Smooth muscle cell (in vitro differentiated cells): ENCODE results near the gene SLC9A5. TPM values are rescaled to one million over a fixed set of nuclear protein-coding genes. Genes with fewer than 3 reads are reported as not detected.

ENCODE experiments used
- DNase-seq: peaks from one replicate; lab custom pipeline; 2025; ENCODE audit not compliant: unreplicated experiment; lab: John Stamatoyannopoulos, UW
- H2AFZ ChIP-seq: fragments of 200-600 bp; sonication (generic); 2 replicates; pipeline ENCODE4 v1.6.0; 2016; ENCODE audit warnings: antibody characterized with exemption, low read depth, mild to moderate bottlenecking
- H3F3A ChIP-seq: fragments of 200-600 bp; sonication (generic); 2 replicates; pipeline ENCODE4 v1.6.0; 2017; ENCODE audit warnings: antibody characterized with exemption, low read depth
- H3K27ac ChIP-seq: fragments of 200-600 bp; sonication (generic); 2 replicates; pipeline ENCODE4 v1.5.1; 2016; ENCODE audit warnings: low read depth, mild to moderate bottlenecking
- H3K27me3 ChIP-seq: fragments of 200-600 bp; sonication (generic); 2 replicates; pipeline ENCODE4 v1.6.1; 2016; ENCODE audit warnings: low read depth, mild to moderate bottlenecking
- H3K36me3 ChIP-seq: fragments of 200-600 bp; sonication (generic); 2 replicates; pipeline ENCODE4 v1.5.1; 2016; ENCODE audit warnings: low read depth
- H3K4me1 ChIP-seq: fragments of 200-600 bp; sonication (generic); 2 replicates; pipeline ENCODE4 v1.5.1; 2016; ENCODE audit warnings: low read depth
- H3K4me2 ChIP-seq: fragments of 200-600 bp; sonication (generic); 2 replicates; pipeline ENCODE4 v1.6.0; 2016; ENCODE audit warnings: mild to moderate bottlenecking
- H3K4me3 ChIP-seq: fragments of 200-600 bp; sonication (generic); 2 replicates; pipeline ENCODE4 v1.5.1; 2016; ENCODE audit warnings: mild to moderate bottlenecking
- H3K79me2 ChIP-seq: fragments of 200-600 bp; sonication (generic); 2 replicates; pipeline ENCODE4 v1.6.0; 2016; ENCODE audit warnings: low read depth, mild to moderate bottlenecking
- H3K9ac ChIP-seq: fragments of 200-600 bp; sonication (generic); 2 replicates; pipeline ENCODE4 v1.6.0; 2016; ENCODE audit warnings: low read depth
- H3K9me3 ChIP-seq: fragments of 200-600 bp; sonication (generic); replicated peaks from 2 replicates; pipeline ENCODE4 v1.5.1; 2016; ENCODE audit warnings: low read depth
- H4K20me1 ChIP-seq: fragments of 200-600 bp; sonication (generic); 2 replicates; pipeline ENCODE4 v1.6.0; 2016; ENCODE audit warnings: low read depth
- WGBS: methylation state at CpG from one replicate; pipeline ENCODE4 v1.1.7; 2016; ENCODE audit warnings: low lambda C conversion rate; 5-methylcytosine and 5-hydroxymethylcytosine counted together
- polyA plus RNA-seq: library from polyadenylated mRNA; unstranded; fragments of >200 nt; fragmentation: Nextera tagmentation; extraction: Ambion mirVana; gene quantifications from 2 replicates; pipeline ENCODE4 v1.2.1, GENCODE V29; 2016
- total RNA-seq: library from RNA; depleted of rRNA; stranded (reverse); fragments of >200 nt; gene quantifications from 2 replicates; pipeline ENCODE4 v1.2.3, GENCODE V29; 2014
- TF ChIP-seq, protein P1 (sequence below): fragments of 200-600 bp; sonication (generic); IDR thresholded peaks from 2 replicates; pipeline ENCODE4 v1.5.1; 2017; ENCODE audit warnings: borderline replicate concordance, mild to moderate bottlenecking, antibody characterized with exemption; ENCODE audit not compliant: insufficient read depth, poor library complexity, severe bottlenecking

SLC9A5 gene
- total and polyA plus RNA-seq, 2 experiments from 2014 or later = 2.1 to 9.1 TPM

DNA sequence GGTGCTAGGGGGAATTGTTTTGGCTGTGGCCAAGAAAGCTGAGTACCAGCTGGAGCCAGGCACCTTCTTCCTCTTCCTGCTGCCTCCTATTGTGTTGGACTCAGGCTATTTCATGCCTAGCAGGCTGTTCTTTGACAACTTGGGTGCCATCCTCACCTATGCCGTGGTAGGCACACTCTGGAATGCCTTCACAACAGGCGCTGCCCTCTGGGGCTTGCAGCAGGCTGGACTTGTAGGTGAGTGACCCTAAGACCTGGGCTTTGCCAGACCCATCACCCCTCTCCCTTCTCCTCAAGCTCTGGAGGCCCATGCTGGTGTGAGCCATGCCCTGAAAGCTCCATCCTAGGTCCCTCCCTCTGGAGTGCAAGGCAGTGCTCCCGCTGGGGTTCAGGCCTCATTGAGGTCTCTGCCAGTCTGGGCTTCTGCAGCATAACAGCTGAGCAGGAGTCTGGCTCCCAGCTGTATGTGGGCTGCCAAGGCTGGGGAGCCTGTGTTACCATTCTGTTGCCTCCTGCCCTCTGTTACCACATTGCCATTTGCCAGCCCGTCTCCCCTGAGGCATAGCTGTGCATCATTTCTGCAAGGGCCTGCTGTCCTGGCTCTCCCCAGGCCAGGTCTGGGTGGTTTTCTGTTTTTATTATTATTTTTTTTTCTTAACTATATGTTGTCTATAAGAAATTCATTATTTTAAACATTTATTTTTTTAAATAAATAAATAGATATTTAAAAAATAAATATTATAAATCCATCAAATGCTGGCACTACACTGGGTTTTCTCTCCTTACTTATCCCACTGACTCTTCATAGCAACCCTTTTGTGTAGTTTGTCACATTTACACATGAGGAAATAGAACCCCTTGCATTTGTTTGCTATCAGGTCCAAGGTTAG, 4.1 kb downstream of the SLC9A5 start:
- peaks cover under 1% of the 10 kb centered on the region for H3F3A ChIP-seq
- no peak overlapping the region for H3K9ac ChIP-seq
- no peak overlapping the region for H3K27ac ChIP-seq
- H3K4me1 ChIP-seq = peaks cover 11% of the 10 kb centered on the region
- H3K27me3 ChIP-seq = no peaks in the 10 kb centered on the region
- DNase-seq = no peak
- no peaks in the 10 kb centered on the region for H3K36me3 ChIP-seq
- no peaks in the 10 kb centered on the region for H3K9me3 ChIP-seq
- WGBS = 95% methylated on average over 4 of the region's 4 CpGs
- no peaks in the 10 kb centered on the region for H4K20me1 ChIP-seq
- H3K79me2 ChIP-seq = no peaks in the 10 kb centered on the region
- no peak overlapping the region for H3K4me3 ChIP-seq
- no peak overlapping the region for H2AFZ ChIP-seq
- no peak overlapping the region for H3K4me2 ChIP-seq
- TF ChIP-seq, protein P1, sequence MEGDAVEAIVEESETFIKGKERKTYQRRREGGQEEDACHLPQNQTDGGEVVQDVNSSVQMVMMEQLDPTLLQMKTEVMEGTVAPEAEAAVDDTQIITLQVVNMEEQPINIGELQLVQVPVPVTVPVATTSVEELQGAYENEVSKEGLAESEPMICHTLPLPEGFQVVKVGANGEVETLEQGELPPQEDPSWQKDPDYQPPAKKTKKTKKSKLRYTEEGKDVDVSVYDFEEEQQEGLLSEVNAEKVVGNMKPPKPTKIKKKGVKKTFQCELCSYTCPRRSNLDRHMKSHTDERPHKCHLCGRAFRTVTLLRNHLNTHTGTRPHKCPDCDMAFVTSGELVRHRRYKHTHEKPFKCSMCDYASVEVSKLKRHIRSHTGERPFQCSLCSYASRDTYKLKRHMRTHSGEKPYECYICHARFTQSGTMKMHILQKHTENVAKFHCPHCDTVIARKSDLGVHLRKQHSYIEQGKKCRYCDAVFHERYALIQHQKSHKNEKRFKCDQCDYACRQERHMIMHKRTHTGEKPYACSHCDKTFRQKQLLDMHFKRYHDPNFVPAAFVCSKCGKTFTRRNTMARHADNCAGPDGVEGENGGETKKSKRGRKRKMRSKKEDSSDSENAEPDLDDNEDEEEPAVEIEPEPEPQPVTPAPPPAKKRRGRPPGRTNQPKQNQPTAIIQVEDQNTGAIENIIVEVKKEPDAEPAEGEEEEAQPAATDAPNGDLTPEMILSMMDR = no peak

DNA sequence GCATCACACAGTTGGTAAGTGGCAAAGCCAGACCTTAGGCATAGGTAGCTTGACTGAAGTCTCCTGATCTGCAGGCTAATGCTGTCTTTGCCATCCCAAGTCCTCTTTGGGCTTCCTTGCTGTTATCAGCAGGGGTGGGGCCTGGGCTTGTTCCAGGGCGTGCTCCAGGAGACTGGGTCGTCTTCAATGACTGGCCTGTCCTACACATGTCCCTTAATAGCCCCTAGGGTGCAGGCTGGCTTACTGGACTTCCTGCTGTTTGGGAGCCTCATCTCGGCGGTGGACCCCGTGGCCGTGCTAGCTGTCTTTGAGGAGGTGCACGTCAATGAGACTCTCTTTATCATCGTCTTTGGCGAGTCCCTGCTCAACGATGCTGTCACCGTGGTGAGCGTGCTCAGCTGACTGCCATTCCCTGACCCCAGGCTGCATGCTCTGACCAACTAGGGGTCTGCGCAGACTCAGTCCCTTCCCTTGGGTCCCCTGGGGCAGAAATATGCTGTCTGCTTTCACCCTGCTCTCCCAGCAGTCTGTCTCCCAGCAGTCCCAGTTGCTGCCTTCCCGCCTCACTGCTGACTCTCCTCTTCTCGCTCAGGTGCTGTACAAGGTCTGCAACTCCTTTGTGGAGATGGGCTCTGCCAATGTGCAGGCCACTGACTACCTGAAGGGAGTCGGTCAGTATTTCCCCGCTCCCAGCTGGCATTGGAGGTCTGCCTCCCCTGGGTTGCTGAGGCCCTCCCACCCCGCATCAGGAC, 6.2 kb downstream of the SLC9A5 start:
- Histone ChIP-seq H3K27ac (no peak overlapping the region), H3K9me3 (no peaks in the 10 kb centered on the region), H3K4me2 (no peak overlapping the region), H4K20me1 (no peaks in the 10 kb centered on the region), H3K9ac (no peak overlapping the region), H3K4me1 (no peaks in the 10 kb centered on the region), H3F3A (no peaks in the 10 kb centered on the region), H3K36me3 (no peaks in the 10 kb centered on the region), H3K27me3 (no peaks in the 10 kb centered on the region), H3K79me2 (no peaks in the 10 kb centered on the region), H3K4me3 (no peak overlapping the region), H2AFZ (no peak overlapping the region)
- DNase-seq = no peak
- 94% methylated on average over 18 of the region's 18 CpGs for WGBS
- TF ChIP-seq, protein P1 = no peak

GRCh38 chr16:67255553-67256221, 6.9 kb downstream of the SLC9A5 start:
- H3K27me3 ChIP-seq = no peaks in the 10 kb centered on the region
- 94% methylated on average over 17 of the region's 17 CpGs for WGBS
- no peaks in the 10 kb centered on the region for H3K4me1 ChIP-seq
- H3K4me2 ChIP-seq = no peak overlapping the region
- no peak overlapping the region for H3K4me3 ChIP-seq
- H3K36me3 ChIP-seq = no peaks in the 10 kb centered on the region
- TF ChIP-seq, protein P1 = no peak
- H4K20me1 ChIP-seq = no peaks in the 10 kb centered on the region
- H3K9ac ChIP-seq = no peak overlapping the region
- no peaks in the 10 kb centered on the region for H3K9me3 ChIP-seq
- no peak for DNase-seq
- H3K79me2 ChIP-seq = no peaks in the 10 kb centered on the region
- no peak overlapping the region for H3K27ac ChIP-seq
- no peak overlapping the region for H2AFZ ChIP-seq
- H3F3A ChIP-seq = no peaks in the 10 kb centered on the region
